IPS-18a (cell line): Measurements from ENCODE around the gene ZFYVE27.
A peak's percentile ranks its signal among the peaks of the same experiment; 100 is the strongest.

ENCODE experiments used
- H3K27ac ChIP-seq: one replicate; pipeline ENCODE4 v1.5.1; 2013; ENCODE audit warnings: low read length
- H3K27me3 ChIP-seq: one replicate; pipeline ENCODE4 v1.6.1; 2013; ENCODE audit warnings: mild to moderate bottlenecking, low read length; ENCODE audit not compliant: control insufficient read depth, insufficient read depth
- H3K36me3 ChIP-seq: one replicate; pipeline ENCODE4 v1.6.1; 2013; ENCODE audit warnings: low read depth, low read length; ENCODE audit not compliant: control insufficient read depth
- H3K4me1 ChIP-seq: one replicate; pipeline ENCODE4 v1.6.1; 2013; ENCODE audit warnings: low read depth, low read length; ENCODE audit not compliant: control insufficient read depth
- H3K4me3 ChIP-seq: one replicate; pipeline ENCODE4 v1.5.1; 2013; ENCODE audit warnings: low read length
- H3K9ac ChIP-seq: one replicate; pipeline ENCODE4 v1.6.1; 2013; ENCODE audit warnings: mild to moderate bottlenecking, low read length, moderate library complexity
- H3K9me3 ChIP-seq: one replicate; pipeline ENCODE4 v1.6.1; 2013; ENCODE audit warnings: low read depth, low read length; ENCODE audit not compliant: control insufficient read depth

ZFYVE27 gene

GRCh38 chr10:97718178-97718577 lies 18.8 kb upstream of the ZFYVE27 start:
- H3K4me1 ChIP-seq = peaks cover 26% of the 10 kb centered on the region

DNA sequence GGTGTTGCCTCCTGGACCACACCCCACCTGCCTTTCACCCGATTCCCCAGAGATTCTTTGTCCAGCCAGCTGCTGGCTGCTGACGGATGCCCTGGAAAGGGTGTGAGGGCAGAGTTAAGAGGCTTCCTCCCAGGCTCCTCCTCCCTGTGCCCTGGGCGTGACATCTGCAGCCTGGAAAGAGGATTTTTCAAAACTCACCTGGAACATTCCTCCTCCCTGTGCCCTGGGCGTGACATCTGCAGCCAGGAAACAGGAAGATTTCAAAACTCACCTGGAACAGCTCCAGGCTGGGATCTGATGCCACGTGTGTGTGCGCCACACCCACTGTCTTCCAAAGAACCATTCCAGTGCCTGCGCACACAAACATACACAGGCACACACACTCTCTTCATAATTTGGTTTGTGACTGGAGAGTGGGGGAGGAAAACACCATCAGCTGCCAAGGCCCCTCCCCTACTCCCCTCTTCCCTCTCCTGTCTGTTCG lies 18.2 kb upstream of the ZFYVE27 start:
- Histone ChIP-seq H3K4me3 (peak overlapping the region; percentile 9), H3K27me3 (no peaks in the 10 kb centered on the region), H3K9ac (no peak overlapping the region), H3K27ac (no peak overlapping the region), H3K4me1 (peaks cover 26% of the 10 kb centered on the region), H3K36me3 (peaks cover 17% of the 10 kb centered on the region), H3K9me3 (no peaks in the 10 kb centered on the region)

More at GRCh38 chr10:97718178-97718577, 18.8 kb upstream of the ZFYVE27 start:
- Histone ChIP-seq H3K9me3 (no peaks in the 10 kb centered on the region), H3K27me3 (no peaks in the 10 kb centered on the region), H3K36me3 (peaks cover 17% of the 10 kb centered on the region), H3K27ac (no peak overlapping the region), H3K4me3 (no peak overlapping the region), H3K9ac (no peak overlapping the region)

GRCh38 chr10:97719602-97720001 lies 17.3 kb upstream of the ZFYVE27 start:
- Histone ChIP-seq H3K27me3 (no peaks in the 10 kb centered on the region), H3K4me1 (peaks cover 26% of the 10 kb centered on the region), H3K9me3 (no peaks in the 10 kb centered on the region), H3K36me3 (peaks cover 17% of the 10 kb centered on the region), H3K4me3 (no peak overlapping the region), H3K27ac (no peak overlapping the region), H3K9ac (peak overlapping the region; percentile 28)

DNA sequence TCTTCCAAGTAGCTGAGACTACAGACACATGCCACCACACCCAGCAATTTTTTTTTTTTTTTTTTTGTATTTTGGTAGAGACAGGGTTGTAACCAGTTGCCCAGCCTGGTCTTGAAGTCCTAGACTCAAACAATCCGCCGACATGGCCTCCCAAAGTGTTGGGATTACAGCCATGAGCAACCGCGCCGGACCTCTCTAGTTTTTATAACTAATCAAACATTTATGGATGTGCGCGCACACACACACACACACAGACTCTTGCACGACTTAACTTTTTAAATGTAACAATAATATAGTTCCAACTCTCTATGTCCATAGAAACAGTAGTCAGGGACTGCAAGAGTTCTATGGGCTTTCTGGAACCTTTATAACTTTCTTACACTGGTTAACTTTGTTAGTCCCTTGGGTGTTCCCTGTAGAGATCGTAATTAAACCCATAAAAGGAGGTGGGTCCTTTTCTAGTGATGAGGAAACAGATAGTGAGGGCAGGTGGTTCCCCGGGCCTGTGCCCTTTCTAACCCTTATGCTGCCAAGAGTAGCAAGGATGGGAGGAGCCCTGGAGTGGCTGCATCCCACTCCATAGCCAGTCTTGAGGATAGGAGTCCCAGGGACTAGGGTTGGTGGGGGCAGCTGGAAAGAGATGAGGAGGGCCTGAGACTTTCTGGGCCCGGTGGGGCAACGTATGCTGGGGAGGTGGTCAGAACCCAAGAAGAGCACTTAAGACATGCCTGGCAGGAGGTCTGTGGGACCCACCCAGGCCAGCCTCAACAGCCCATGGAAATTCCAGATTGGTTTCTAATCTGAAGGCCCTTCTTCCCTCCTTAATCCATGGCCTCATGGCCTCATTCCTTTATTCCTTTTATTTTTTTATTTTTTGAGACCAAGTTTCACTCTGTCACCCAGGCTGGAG lies 14.8 kb upstream of the ZFYVE27 start:
- no peak overlapping the region for H3K4me3 ChIP-seq
- H3K27me3 ChIP-seq = no peaks in the 10 kb centered on the region
- H3K36me3 ChIP-seq = peaks cover 14% of the 10 kb centered on the region
- no peak overlapping the region for H3K27ac ChIP-seq
- H3K9me3 ChIP-seq = no peaks in the 10 kb centered on the region
- H3K9ac ChIP-seq = no peak overlapping the region
- H3K4me1 ChIP-seq = peaks cover 18% of the 10 kb centered on the region

- Histone ChIP-seq H3K27ac (no peak overlapping the region), H3K4me3 (no peak overlapping the region), H3K27me3 (no peaks in the 10 kb centered on the region), H3K36me3 (peaks cover 5% of the 10 kb centered on the region), H3K4me1 (peaks cover 18% of the 10 kb centered on the region), H3K9ac (no peak overlapping the region), H3K9me3 (no peaks in the 10 kb centered on the region)
Measured at GRCh38 chr10:97723001-97723400, 13.9 kb upstream of the ZFYVE27 start.

- Histone ChIP-seq H3K27me3 (no peaks in the 10 kb centered on the region), H3K27ac (no peak overlapping the region), H3K9ac (no peak overlapping the region), H3K9me3 (no peaks in the 10 kb centered on the region), H3K36me3 (no peaks in the 10 kb centered on the region), H3K4me1 (peaks cover 9% of the 10 kb centered on the region), H3K4me3 (no peak overlapping the region)
Measured at GRCh38 chr10:97724341-97724941, 12.5 kb upstream of the ZFYVE27 start.

DNA sequence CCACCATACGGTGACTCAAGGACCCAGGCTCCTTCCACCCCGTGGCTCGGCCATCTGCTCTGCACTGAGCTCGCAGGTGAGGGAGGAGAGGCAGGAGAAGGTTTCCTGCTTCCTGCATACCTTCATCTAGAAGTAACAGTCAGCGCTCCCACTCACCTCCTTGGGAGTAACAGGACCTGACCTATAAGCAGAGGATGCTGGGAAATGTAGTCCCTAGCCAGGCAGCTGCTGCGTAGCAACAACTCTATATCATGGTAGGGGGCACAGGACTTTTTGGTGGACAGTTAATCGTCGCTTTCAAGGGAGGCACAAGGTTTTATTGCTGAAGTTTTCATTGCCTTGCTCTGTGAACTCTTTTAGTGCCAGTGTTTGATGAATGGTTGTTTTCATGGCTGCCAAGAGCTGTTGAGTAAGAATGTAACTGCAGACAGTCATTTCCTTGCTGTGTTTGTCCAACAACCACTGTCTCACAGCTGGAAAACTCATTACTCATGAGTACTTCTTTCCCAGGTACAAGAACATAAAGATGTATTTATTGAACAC lies 10.2 kb upstream of the ZFYVE27 start:
- peak overlapping the region; percentile 44 for H3K4me3 ChIP-seq
- no peak overlapping the region for H3K27ac ChIP-seq
- no peaks in the 10 kb centered on the region for H3K9me3 ChIP-seq
- no peak overlapping the region for H3K9ac ChIP-seq
- H3K27me3 ChIP-seq = no peaks in the 10 kb centered on the region
- H3K4me1 ChIP-seq = peaks cover 5% of the 10 kb centered on the region
- no peaks in the 10 kb centered on the region for H3K36me3 ChIP-seq

GRCh38 chr10:97729014-97729413 lies 7.9 kb upstream of the ZFYVE27 start:
- H3K36me3 ChIP-seq = no peaks in the 10 kb centered on the region

GRCh38 chr10:97731346-97732051 lies 5.4 kb upstream of the ZFYVE27 start:
- H3K27ac ChIP-seq = no peak overlapping the region
- H3K27me3 ChIP-seq = peaks cover 18% of the 10 kb centered on the region
- no peak overlapping the region for H3K4me3 ChIP-seq
- H3K9me3 ChIP-seq = peaks cover 3% of the 10 kb centered on the region
- H3K9ac ChIP-seq = no peak overlapping the region
- no peaks in the 10 kb centered on the region for H3K36me3 ChIP-seq
- peaks cover 2% of the 10 kb centered on the region for H3K4me1 ChIP-seq

More at GRCh38 chr10:97729014-97729413, 7.9 kb upstream of the ZFYVE27 start:
- Histone ChIP-seq H3K27me3 (no peaks in the 10 kb centered on the region), H3K9me3 (no peaks in the 10 kb centered on the region), H3K4me3 (no peak overlapping the region), H3K4me1 (peaks cover 5% of the 10 kb centered on the region), H3K27ac (no peak overlapping the region), H3K9ac (no peak overlapping the region)

GRCh38 chr10:97732052-97732359 lies 4.9 kb upstream of the ZFYVE27 start:
- H3K36me3 ChIP-seq = no peaks in the 10 kb centered on the region
- H3K27me3 ChIP-seq = peaks cover 21% of the 10 kb centered on the region
- H3K9me3 ChIP-seq = peaks cover 5% of the 10 kb centered on the region
- no peak overlapping the region for H3K9ac ChIP-seq
- no peaks in the 10 kb centered on the region for H3K4me1 ChIP-seq
- H3K4me3 ChIP-seq = no peak overlapping the region
- H3K27ac ChIP-seq = no peak overlapping the region

DNA sequence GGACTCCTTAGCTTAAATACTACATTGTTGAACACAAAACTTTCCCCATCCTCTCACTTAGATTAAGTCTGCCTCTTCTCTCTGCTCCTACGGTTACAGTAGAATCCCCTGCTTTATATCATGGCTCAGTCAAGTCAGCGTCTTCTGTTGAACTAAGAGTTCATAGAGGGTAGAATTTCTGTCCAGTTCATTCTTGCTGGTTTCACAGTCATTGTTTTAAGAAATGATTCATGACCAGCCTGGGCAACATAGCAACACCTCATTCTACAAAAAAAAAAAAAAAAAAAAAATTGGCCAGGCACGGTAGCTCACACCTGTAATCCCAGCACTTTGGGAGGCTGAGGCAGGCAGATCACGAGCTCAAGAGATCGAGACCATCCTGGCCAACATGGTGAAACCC lies 3.7 kb upstream of the ZFYVE27 start:
- H3K9ac ChIP-seq = no peak overlapping the region
- peaks cover 5% of the 10 kb centered on the region for H3K9me3 ChIP-seq
- H3K27me3 ChIP-seq = peaks cover 21% of the 10 kb centered on the region
- no peak overlapping the region for H3K27ac ChIP-seq
- H3K4me1 ChIP-seq = peaks cover 4% of the 10 kb centered on the region
- H3K36me3 ChIP-seq = no peaks in the 10 kb centered on the region
- H3K4me3 ChIP-seq = no peak overlapping the region
